Tibial nerve (tissue), 4 donors: Measurements from ENCODE around the gene ATPAF2.

Source experiments
- EP300 ChIP-seq, 2 donors: sonication (generic); formaldehyde crosslinking; IDR thresholded peaks; one replicate each; pipeline ENCODE4 v1.6.1; 2017; ENCODE audit warnings: antibody characterized with exemption in 2 of 2, mild to moderate bottlenecking in 1 of 2
- POLR2A ChIP-seq, 2 donors: fragments of 450-650 bp; IDR thresholded peaks; one replicate each; pipeline ENCODE4 v1.6.1; 2017; ENCODE audit warnings: antibody characterized with exemption in 2 of 2, mild to moderate bottlenecking in 2 of 2, moderate library complexity in 2 of 2
- TF ChIP-seq, protein P1 (sequence below), 5 experiments: fragments of 200-600 bp in 3 of 5; fragments of 450-650 bp in 2 of 5; sonication (generic) in 3 of 5; IDR thresholded peaks; one replicate each; pipeline ENCODE4 v1.5.1; 2016 to 2019; ENCODE audit warnings: antibody characterized with exemption in 5 of 5, mild to moderate bottlenecking in 3 of 5, moderate library complexity in 2 of 5

DNA sequence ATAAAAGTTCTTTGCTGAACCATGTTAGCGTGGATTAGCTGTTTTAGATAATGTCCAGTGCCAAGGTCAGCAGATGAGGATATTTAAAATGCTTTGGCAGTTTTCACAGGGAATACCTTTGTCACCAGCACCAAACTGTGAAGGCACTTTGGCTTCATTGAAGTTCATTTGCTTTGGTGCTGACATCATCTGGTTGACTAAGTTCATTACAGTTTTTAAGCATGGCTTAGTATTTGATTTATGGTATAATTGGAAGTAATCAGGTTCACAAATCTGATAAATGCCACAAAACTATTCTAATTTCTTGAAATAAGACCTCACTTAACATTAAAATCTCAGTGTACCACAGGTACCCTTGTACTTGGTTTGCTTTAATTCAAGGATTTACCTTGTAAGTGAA lies 4.5 kb upstream of the ATPAF2 start:
- TF ChIP-seq, protein P1, sequence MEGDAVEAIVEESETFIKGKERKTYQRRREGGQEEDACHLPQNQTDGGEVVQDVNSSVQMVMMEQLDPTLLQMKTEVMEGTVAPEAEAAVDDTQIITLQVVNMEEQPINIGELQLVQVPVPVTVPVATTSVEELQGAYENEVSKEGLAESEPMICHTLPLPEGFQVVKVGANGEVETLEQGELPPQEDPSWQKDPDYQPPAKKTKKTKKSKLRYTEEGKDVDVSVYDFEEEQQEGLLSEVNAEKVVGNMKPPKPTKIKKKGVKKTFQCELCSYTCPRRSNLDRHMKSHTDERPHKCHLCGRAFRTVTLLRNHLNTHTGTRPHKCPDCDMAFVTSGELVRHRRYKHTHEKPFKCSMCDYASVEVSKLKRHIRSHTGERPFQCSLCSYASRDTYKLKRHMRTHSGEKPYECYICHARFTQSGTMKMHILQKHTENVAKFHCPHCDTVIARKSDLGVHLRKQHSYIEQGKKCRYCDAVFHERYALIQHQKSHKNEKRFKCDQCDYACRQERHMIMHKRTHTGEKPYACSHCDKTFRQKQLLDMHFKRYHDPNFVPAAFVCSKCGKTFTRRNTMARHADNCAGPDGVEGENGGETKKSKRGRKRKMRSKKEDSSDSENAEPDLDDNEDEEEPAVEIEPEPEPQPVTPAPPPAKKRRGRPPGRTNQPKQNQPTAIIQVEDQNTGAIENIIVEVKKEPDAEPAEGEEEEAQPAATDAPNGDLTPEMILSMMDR (IDR thresholded peaks at IDR 0.05) = peak in 1 of 5 experiments; percentile 6
- TF ChIP-seq POLR2A (IDR thresholded peaks at IDR 0.05) (no peak), EP300 (IDR thresholded peaks at IDR 0.05) (no peak)
